ENCODE data around the gene GLS.
A peak's percentile ranks its signal among the peaks of the same experiment; 100 is the strongest.

Gene GLS

GRCh38 chr2:190912726-190913125 is 32.1 kb downstream of the GLS start:
- Mint-ChIP-seq H3K4me1 (no peaks in the 10 kb centered on the region), H3K36me3 (ENCODE audit: low read depth) (peaks cover 37% of the 10 kb centered on the region), H3K9me3 (no peaks in the 10 kb centered on the region), H3K27ac (peak overlapping the region in 2 of 3 experiments; percentile 25 to 77), H3K27me3 (ENCODE audit: low read depth) (no peaks in the 10 kb centered on the region), H3K4me3 (no peak overlapping the region)
- TF ChIP-seq CTCF (IDR thresholded peaks at IDR 0.05; ENCODE audit: unreplicated experiment in 3 of 3) = no peak

- Mint-ChIP-seq H3K27me3 (ENCODE audit: low read depth) (no peaks in the 10 kb centered on the region), H3K4me3 (no peak overlapping the region), H3K27ac (peak overlapping the region in 2 of 3 experiments; percentile 62 to 70), H3K36me3 (ENCODE audit: low read depth) (peaks cover 45% of the 10 kb centered on the region), H3K4me1 (no peaks in the 10 kb centered on the region), H3K9me3 (no peaks in the 10 kb centered on the region)
- TF ChIP-seq CTCF (IDR thresholded peaks at IDR 0.05; ENCODE audit: unreplicated experiment in 3 of 3) = no peak
Observed at GRCh38 chr2:190913725-190914124, 33.1 kb downstream of the GLS start.

GRCh38 chr2:190916829-190917228 is 36.2 kb downstream of the GLS start:
- no peaks in the 10 kb centered on the region for H3K27me3 Mint-ChIP-seq (ENCODE audit: low read depth)
- no peaks in the 10 kb centered on the region for H3K9me3 Mint-ChIP-seq
- H3K36me3 Mint-ChIP-seq (ENCODE audit: low read depth) = peaks cover 48% of the 10 kb centered on the region
- no peaks in the 10 kb centered on the region for H3K4me1 Mint-ChIP-seq
- H3K27ac Mint-ChIP-seq = no peak overlapping the region
- H3K4me3 Mint-ChIP-seq = no peak overlapping the region
- TF ChIP-seq CTCF (IDR thresholded peaks at IDR 0.05; ENCODE audit: unreplicated experiment in 3 of 3) = no peak

GRCh38 chr2:190920085-190920484 is 39.5 kb downstream of the GLS start:
- Mint-ChIP-seq H3K27me3 (ENCODE audit: low read depth) (no peaks in the 10 kb centered on the region), H3K27ac (no peak overlapping the region), H3K4me3 (no peak overlapping the region), H3K9me3 (no peaks in the 10 kb centered on the region), H3K36me3 (ENCODE audit: low read depth) (peaks cover 65% of the 10 kb centered on the region), H3K4me1 (no peaks in the 10 kb centered on the region)
- no peak for TF ChIP-seq CTCF (IDR thresholded peaks at IDR 0.05; ENCODE audit: unreplicated experiment in 3 of 3)

- TF ChIP-seq CTCF (IDR thresholded peaks at IDR 0.05; ENCODE audit: unreplicated experiment in 3 of 3) = no peak
- no peaks in the 10 kb centered on the region for H3K27me3 Mint-ChIP-seq (ENCODE audit: low read depth)
- peaks cover 61% of the 10 kb centered on the region for H3K36me3 Mint-ChIP-seq (ENCODE audit: low read depth)
- H3K27ac Mint-ChIP-seq = no peak overlapping the region
- H3K9me3 Mint-ChIP-seq = no peaks in the 10 kb centered on the region
- H3K4me3 Mint-ChIP-seq = no peak overlapping the region
- H3K4me1 Mint-ChIP-seq = peaks cover 8% of the 10 kb centered on the region
Observed at GRCh38 chr2:190922376-190922775, 41.8 kb downstream of the GLS start.

- Mint-ChIP-seq H3K9me3 (no peaks in the 10 kb centered on the region), H3K36me3 (ENCODE audit: low read depth) (peaks cover 60% of the 10 kb centered on the region), H3K4me1 (peaks cover 19% of the 10 kb centered on the region), H3K27me3 (ENCODE audit: low read depth) (no peaks in the 10 kb centered on the region), H3K4me3 (peak overlapping the region; percentile 14 to 73 (median 69)), H3K27ac (peak overlapping the region; percentile 96 to 98 (median 96))
- TF ChIP-seq CTCF (IDR thresholded peaks at IDR 0.05; ENCODE audit: unreplicated experiment in 3 of 3) = no peak
Observed at GRCh38 chr2:190927301-190927700, 46.7 kb downstream of the GLS start.
